Measurements from ENCODE around the gene NR2F1-AS1.
"Not testable (repeated sequence)": the region's sequence is repeated elsewhere in the genome, so short reads cannot be mapped to it uniquely, and the experiment has no call there.

Gene NR2F1-AS1

DNA sequence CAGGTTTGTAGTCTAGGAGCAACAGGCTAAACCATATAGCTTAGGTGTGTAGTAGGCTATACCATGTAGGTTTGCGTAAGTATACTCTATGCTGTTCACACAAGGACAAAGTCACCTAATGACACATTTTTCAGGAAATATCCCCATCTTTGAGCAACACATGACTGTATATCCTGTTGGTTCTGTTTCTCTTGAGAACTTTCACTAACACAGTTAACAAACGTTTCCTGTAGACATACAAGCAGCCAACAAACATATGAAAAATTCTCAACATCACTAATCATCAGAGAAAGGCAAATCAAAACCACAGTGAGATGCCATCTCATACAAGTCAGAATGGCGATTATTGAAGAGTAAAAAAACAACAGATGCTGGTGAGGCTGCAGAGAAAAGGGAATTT, 68.2 kb downstream of the NR2F1-AS1 start:
- no peak for DNase-seq

DNA sequence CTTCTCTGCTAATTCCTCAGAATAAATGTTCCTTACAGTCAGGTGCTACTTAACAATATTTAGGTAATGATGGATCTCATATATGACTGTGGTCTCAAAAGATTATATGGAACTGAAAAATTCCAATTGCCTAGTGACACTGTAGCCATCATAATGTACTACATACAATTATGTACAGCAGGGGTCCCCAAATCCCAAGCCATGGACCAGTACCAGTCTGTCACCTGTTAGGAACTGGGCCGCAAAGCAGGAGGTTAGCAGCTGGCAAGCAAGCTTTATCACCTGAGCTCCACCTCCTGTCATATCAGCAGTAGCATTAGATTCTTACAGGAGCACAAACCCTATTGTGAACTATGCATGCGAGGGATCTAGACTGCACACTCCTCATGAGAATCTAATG, 69.6 kb downstream of the NR2F1-AS1 start:
- no peak for DNase-seq

DNA sequence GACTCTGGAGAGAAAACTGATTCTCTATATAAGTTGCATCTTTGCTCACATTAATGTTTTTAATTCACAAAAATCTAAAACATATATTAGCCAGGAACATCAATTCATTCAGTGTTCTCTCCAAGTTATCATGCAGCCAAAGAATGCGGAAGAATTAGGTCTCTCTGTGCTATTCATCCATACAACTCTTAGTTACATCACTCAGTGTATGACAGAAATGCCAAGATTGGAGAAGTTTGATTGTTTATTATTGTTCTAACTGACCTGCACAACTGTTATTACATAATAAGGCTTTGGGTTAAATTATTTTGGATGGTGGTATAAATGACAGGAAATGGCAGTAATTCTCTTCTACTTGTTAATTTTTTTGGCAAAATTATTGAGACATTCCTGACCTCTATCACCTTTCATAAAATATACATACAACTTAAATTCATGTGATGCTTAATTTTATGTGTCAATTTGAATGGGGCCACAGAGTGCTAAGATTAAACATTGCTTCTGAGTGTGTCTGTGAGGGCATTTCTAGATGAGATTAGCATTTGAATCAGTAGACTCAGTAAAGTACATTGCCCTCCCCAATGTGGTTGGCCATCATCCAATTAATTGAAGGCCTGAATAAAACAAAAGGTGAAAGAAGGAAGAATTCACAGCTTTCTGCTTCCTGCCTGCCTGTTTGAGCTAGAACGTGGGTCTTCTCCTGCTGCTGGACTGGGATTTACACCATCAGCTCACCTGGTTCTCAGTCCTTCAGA, 70.2 kb downstream of the NR2F1-AS1 start:
- no peak for DNase-seq

DNA sequence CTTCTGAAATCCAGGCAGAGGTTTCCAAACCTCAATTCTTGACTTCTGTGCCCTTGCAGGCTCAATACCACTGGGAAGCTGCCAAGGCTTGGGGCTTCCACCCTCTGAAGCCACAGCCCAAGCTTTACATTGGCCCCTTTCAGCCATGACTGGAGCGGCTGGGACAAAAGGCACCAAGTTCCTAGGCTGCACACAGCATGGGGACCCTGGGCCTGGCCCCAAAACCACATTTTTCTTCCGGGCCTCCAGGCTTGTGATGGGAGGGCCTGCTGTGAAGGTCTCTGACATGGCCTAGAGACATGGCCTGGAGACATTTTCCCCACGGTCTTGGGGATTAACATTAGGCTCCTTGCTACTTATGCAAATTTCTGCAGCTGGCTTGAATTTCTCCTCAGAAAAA, 75.5 kb downstream of the NR2F1-AS1 start:
- DNase-seq, result not testable (repeated sequence)

DNA sequence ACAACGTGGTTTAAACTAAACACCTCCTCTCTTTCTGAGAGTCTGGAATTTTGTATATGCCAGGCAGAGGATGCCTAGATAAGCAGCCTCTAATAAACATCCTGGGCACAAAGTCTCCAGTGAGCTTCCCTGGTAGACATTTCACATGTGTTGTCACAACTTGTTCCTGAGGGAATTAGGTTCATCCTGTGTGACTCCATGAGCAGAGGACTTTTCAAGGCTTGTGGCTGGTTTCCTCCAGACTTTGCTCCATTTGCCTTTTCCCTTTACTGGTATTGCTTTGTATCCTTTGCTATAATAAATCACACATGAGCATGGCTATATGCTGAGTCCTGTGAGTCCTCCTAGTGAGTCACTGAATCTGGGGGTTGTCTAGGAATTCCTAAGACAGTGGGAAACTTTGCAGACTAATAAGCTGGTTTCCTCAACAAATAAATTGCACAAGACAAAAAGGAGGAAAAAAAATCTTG, 77.4 kb downstream of the NR2F1-AS1 start:
- no peak for DNase-seq

- DNase-seq, result no peak
These were observed 83.9 kb downstream of the NR2F1-AS1 start for GRCh38 chr5:93497096-93497495.

DNA sequence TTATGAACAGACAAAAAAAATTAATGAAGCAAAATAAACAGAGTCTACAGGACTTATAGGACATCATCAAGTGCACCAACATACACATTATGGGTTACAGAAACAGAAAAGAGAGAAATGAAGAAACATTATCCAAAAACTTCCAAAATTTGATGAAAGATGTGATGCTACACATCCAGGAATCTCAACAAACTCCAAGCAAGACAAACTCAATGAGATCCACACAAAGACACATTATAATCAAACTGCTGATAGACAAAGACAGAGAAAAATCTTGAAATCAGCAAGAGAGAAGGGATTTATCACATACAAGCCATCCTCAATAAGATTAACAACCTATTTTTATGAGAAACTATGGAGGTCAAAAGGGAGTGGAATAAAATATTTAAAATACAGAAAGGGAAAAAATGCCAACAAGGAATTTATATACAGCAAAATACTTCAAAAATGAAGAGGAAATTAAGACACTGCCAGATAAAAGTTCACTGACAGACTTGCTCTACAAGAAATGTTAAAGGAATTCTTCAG, 101.0 kb downstream of the NR2F1-AS1 start:
- DNase-seq, result no peak

DNA sequence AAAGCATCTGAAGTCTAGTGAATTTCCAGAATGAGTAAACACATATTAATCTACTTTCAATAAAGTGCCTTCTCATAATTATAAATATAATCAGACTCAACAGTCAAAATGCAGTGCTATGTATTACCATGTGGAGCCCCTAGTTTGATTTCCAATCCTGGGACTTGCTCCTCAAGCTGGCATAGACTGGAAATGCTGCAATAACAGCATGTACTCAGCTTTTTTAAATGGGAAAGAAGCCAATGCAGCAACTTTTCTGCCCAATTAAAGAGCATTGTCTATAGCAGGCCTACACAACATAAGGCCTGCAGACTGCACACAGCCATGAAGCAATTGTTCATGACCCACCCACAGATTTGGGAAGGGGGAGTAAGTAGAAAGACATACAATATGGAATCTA, 103.2 kb downstream of the NR2F1-AS1 start:
- no peak for DNase-seq

DNA sequence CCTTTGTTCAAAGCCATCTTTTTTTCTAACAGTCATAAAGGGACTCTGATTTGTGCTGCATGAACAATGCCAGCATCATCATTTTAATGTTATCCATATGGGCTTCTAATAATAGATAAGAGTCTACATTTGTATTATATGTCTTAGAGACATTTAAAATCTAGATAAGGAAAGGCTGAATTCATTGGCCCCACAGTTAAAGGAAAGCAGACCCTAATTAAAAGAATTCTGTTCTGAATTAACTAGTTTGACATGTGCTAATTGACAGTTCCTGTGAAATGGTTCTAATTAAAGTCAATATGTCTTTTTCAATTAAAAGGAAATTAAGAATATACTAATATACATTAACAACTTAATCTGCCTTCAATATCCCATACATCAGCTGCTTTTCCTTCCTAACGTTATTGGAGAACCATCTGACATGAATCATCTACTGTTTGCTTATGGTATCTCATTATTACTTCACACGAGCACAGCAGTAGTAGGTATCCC, 104.7 kb downstream of the NR2F1-AS1 start:
- no peak for DNase-seq

GRCh38 chr5:93462916-93463315, 118.1 kb downstream of the NR2F1-AS1 start:
- no peak for DNase-seq

- DNase-seq, result no peak
These were observed 119.3 kb downstream of the NR2F1-AS1 start for GRCh38 chr5:93461756-93462155.

DNA sequence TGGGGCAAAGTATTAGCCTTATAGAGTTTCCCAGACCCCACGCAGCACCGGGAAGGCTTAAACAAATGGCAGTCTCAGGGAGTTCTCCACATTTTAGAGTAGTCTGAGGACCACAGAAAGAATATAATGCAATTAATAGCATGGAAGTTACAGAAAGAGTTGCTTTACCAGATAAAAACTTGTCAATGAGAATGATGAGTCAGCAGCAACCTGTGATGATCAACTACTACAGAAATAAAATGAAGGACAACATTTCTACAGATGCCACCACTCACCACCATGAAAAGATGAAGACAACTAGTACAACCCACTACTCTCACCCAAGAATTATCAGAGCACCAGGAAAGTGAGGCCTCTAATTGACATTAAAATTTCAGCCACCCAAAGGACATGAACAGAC, 120.7 kb downstream of the NR2F1-AS1 start:
- DNase-seq, result no peak

DNA sequence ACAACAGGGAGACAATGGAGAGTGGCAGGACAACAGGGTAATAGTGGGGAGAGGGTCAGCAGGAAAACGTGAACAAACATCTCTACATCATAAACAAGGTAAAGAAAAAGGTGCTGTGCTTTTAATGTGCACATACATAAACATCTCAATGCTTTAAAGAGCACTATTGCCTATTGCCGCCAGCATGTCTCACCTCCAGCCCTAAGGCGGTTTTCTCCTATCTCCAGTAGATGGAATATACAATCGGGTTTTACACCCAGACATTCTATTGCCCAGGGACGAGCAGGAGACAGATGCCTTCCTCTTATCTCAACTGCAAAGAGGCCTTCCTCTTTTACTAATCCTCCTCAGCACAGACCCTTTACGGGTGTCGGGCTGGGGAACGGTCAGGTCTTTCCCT, 124.2 kb downstream of the NR2F1-AS1 start:
- not testable (repeated sequence) for DNase-seq

DNA sequence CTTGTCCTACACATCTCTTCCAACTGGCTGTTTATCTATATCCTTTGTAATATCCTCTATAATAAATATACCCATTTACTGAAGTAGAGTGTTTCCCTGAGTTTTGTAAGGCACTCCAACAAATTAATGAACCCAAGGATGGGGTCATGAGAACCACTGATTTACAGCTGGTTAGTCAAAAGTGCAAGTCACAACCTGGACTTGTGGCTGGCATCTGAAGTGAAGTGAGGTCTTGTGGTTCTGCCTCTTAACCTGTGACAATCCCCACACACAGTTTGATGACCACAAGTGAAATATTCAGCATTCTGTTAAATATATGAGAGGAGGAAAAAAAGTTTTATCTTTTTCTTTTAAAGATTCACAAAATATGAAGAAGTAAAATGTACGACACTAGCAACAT, 126.1 kb downstream of the NR2F1-AS1 start:
- DNase-seq, result no peak

DNA sequence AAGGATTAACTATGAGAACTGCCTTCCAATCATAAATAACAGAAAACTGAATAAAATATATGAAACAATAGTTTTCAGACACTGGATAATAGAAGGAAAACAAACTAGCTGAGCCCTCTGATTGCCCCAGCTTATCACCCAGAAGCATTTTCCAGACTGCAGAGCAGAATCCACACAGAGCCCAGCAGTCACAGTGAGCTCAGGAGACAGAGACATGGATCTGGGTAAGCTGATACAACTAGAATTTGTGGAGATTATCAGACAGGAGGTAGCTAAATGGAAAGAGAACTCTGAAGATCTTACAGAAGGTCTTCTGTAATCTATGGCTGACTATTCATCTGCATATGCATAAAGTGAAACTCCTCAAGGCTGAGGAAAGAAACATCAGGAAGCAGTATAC, 128.8 kb downstream of the NR2F1-AS1 start:
- DNase-seq, result no peak

GRCh38 chr5:93438124-93438523, 142.9 kb downstream of the NR2F1-AS1 start:
- no peak for DNase-seq

DNA sequence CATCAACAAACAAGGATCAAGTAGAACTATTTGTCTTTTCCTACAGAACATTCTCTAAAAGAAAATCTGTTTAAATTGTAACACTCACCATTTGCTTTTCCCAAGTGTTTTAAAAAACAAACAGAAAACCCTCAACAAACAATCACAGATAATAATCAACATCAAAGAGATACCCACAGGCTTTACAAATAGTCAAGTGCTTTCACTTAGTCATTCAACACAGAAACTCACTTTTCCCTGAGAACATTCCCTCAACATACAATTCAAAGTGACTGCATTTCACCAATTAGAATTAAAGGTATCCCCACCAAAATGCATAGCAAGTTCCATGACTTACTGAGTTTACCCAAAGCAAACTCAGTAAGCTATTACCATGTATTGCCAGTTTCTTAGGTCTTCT, 144.9 kb downstream of the NR2F1-AS1 start:
- no peak for DNase-seq

- DNase-seq, result no peak
These were observed 147.6 kb downstream of the NR2F1-AS1 start for GRCh38 chr5:93433422-93433821.

- DNase-seq, result no peak
These were observed 149.8 kb downstream of the NR2F1-AS1 start for GRCh38 chr5:93431250-93431649.

GRCh38 chr5:93430673-93431199, 150.3 kb downstream of the NR2F1-AS1 start:
- DNase-seq, result no peak

- DNase-seq, result no peak
These were observed 150.9 kb downstream of the NR2F1-AS1 start for GRCh38 chr5:93430118-93430517.

- DNase-seq, result no peak
These were observed 152.2 kb downstream of the NR2F1-AS1 start for GRCh38 chr5:93428868-93429267.

- no peak for DNase-seq
These were observed 153.7 kb downstream of the NR2F1-AS1 start for GRCh38 chr5:93427316-93427715.

- DNase-seq, result no peak
These were observed 155.9 kb downstream of the NR2F1-AS1 start for GRCh38 chr5:93425096-93425495.

All from activated CD4-positive, alpha-beta T cell treated with anti-CD3 and anti-CD28 coated beads, Interleukin-2, amount 50 U/mL, for 1 hour (primary cell).